ENCODE data around the gene RNF186.
A peak's percentile ranks its signal among the peaks of the same experiment; 100 is the strongest.

The RNF186 gene

DNA sequence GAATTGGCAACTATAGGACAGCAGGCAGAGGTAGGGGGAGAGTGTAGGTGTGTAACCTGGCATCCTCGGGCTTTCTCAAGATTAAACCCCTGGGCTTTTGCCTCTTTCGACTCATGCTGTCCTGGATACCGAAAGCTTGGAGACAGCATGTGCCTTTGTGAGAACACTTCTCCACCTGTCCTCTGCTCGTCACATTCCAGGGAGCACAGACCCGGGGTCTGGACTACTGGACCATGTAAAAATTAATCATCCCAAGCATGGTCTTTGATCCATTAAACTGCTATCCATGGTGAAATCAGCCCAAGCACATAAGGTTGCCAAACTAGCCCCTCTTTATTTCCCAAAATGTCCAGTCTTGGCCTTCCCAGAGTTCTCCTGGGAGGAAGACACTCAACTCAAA lies 9.0 kb upstream of the RNF186 start:
- no peak overlapping the region for H2BK15ac ChIP-seq (ENCODE audit: low read length)
- no CpG with 5 or more reads among the region's 5 CpGs for WGBS, 2 donors (ENCODE audit: extremely low coverage in 2 of 2, insufficient read length in 2 of 2, insufficient replicate concordance in 1 of 2)
- no peak overlapping the region for H4K8ac ChIP-seq (ENCODE audit: low read depth, low read length)
- no peak overlapping the region for H3K4me2 ChIP-seq (ENCODE audit: insufficient read depth, low read length, poor library complexity, severe bottlenecking)
- peaks cover 0 to 3% (median 0%) of the 10 kb centered on the region in 3 experiments for H3K27me3 ChIP-seq (ENCODE audit: control insufficient read depth in 3 of 3, insufficient read depth in 3 of 3, low read depth in 1 of 3, low read length in 3 of 3)
- H2BK5ac ChIP-seq (ENCODE audit: low read length), result no peak overlapping the region
- H3K4ac ChIP-seq (ENCODE audit: low read length), result no peak overlapping the region
- no peaks in the 10 kb centered on the region for H3K79me1 ChIP-seq (ENCODE audit: low read depth, low read length)
- DNase-seq (ENCODE audit: low spot score), result no peak
- H3K36me3 ChIP-seq (replicated peaks in 1 of 2; ENCODE audit: control insufficient read depth in 2 of 2, insufficient read depth in 2 of 2, low read length in 2 of 2), result no peaks in the 10 kb centered on the region
- no peak overlapping the region for H2AFZ ChIP-seq (ENCODE audit: low read length)
- no peaks in the 10 kb centered on the region for H3K9me3 ChIP-seq (replicated peaks in 1 of 2; ENCODE audit: control insufficient read depth in 2 of 2, insufficient read depth in 1 of 2, low read depth in 1 of 2, low read length in 2 of 2)
- no peak overlapping the region for H3K14ac ChIP-seq (ENCODE audit: low read length)
- no peaks in the 10 kb centered on the region for H3K4me1 ChIP-seq (ENCODE audit: control insufficient read depth in 2 of 2, insufficient read depth in 1 of 2, low read depth in 1 of 2, low read length in 2 of 2)
- no peak overlapping the region for H2AK5ac ChIP-seq (ENCODE audit: low read depth, low read length)
- H3K27ac ChIP-seq (replicated peaks; ENCODE audit: low read length), result no peak overlapping the region
- H2BK12ac ChIP-seq (ENCODE audit: low read length), result no peak overlapping the region
- H3K9ac ChIP-seq (ENCODE audit: low read depth, low read length, poor library complexity), result no peak overlapping the region
- no peak overlapping the region for H3K18ac ChIP-seq (ENCODE audit: low read length)
- no peak overlapping the region for H2BK120ac ChIP-seq (ENCODE audit: low read depth, low read length)
- no peak overlapping the region for H4K91ac ChIP-seq (ENCODE audit: low read depth, low read length, poor library complexity)
- no peak overlapping the region for H3K4me3 ChIP-seq (ENCODE audit: low read length in 2 of 2)
- no peak overlapping the region for H3K23ac ChIP-seq (ENCODE audit: low read depth, low read length, poor library complexity)

DNA sequence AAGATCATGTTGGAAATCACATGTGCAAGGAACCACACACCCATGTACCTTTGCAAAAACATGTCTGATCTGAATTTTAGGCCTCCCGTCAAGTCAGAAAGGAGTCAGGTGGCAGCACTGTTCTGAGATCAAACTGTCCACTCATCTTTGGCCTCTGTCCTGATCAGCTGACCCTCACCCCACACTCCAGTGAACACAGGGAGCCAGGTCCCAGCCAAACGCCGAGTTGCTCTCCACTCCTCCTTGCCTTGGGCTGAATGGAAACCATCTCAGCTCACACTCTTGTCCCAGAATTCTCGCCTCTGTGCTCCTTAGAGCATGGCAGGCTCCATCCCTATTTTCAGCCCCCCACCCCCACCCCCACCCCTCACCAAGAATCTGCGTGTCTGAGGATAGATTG lies 4.6 kb upstream of the RNF186 start:
- Histone ChIP-seq H3K14ac (ENCODE audit: low read length) (no peak overlapping the region), H3K4me1 (ENCODE audit: control insufficient read depth in 2 of 2, insufficient read depth in 1 of 2, low read depth in 1 of 2, low read length in 2 of 2) (no peaks in the 10 kb centered on the region), H2BK120ac (ENCODE audit: low read depth, low read length) (no peak overlapping the region), H2AFZ (ENCODE audit: low read length) (no peak overlapping the region), H4K91ac (ENCODE audit: low read depth, low read length, poor library complexity) (no peak overlapping the region), H4K8ac (ENCODE audit: low read depth, low read length) (no peak overlapping the region), H3K23ac (ENCODE audit: low read depth, low read length, poor library complexity) (no peak overlapping the region), H3K36me3 (replicated peaks in 1 of 2; ENCODE audit: control insufficient read depth in 2 of 2, insufficient read depth in 2 of 2, low read length in 2 of 2) (no peaks in the 10 kb centered on the region), H3K27ac (replicated peaks; ENCODE audit: low read length) (no peak overlapping the region), H3K4me3 (ENCODE audit: low read length in 2 of 2) (no peak overlapping the region), H2AK5ac (ENCODE audit: low read depth, low read length) (no peak overlapping the region), H3K4me2 (ENCODE audit: insufficient read depth, low read length, poor library complexity, severe bottlenecking) (no peak overlapping the region), H3K4ac (ENCODE audit: low read length) (no peak overlapping the region), H3K27me3 (ENCODE audit: control insufficient read depth in 3 of 3, insufficient read depth in 3 of 3, low read depth in 1 of 3, low read length in 3 of 3) (peaks cover 0 to 38% (median 0%) of the 10 kb centered on the region in 3 experiments), H2BK5ac (ENCODE audit: low read length) (no peak overlapping the region), H3K9me3 (replicated peaks in 1 of 2; ENCODE audit: control insufficient read depth in 2 of 2, insufficient read depth in 1 of 2, low read depth in 1 of 2, low read length in 2 of 2) (no peaks in the 10 kb centered on the region), H2BK12ac (ENCODE audit: low read length) (no peak overlapping the region), H2BK15ac (ENCODE audit: low read length) (no peak overlapping the region), H3K9ac (ENCODE audit: low read depth, low read length, poor library complexity) (no peak overlapping the region), H3K18ac (ENCODE audit: low read length) (no peak overlapping the region), H3K79me1 (ENCODE audit: low read depth, low read length) (no peaks in the 10 kb centered on the region)
- DNase-seq (ENCODE audit: low spot score), result no peak
- no CpG with 5 or more reads among the region's 5 CpGs for WGBS, 2 donors (ENCODE audit: extremely low coverage in 2 of 2, insufficient read length in 2 of 2, insufficient replicate concordance in 1 of 2)

DNA sequence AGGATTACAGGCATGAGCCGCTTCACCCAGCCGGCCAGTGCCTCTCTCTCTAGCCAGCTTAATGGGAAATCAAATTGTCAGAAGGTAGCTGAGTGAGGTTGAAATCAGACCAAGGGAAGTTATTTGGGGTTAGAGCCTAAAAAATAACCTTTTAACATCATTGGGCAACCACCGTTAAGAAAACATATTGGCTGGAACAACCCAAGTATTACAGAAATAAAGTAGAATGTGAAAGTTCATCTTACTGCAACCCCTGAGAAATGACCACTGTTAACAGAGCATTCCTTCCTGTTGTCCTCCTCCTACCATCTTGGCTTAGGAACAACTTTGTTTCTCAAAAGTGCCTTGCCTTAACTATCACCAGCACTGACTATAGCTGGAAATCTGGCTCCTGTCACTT lies 3.2 kb upstream of the RNF186 start:
- Histone ChIP-seq H4K8ac (ENCODE audit: low read depth, low read length) (no peak overlapping the region), H3K9ac (ENCODE audit: low read depth, low read length, poor library complexity) (no peak overlapping the region), H2AFZ (ENCODE audit: low read length) (no peak overlapping the region), H4K91ac (ENCODE audit: low read depth, low read length, poor library complexity) (no peak overlapping the region), H3K4me2 (ENCODE audit: insufficient read depth, low read length, poor library complexity, severe bottlenecking) (no peak overlapping the region), H2BK15ac (ENCODE audit: low read length) (no peak overlapping the region), H3K23ac (ENCODE audit: low read depth, low read length, poor library complexity) (no peak overlapping the region), H3K27me3 (ENCODE audit: control insufficient read depth in 3 of 3, insufficient read depth in 3 of 3, low read depth in 1 of 3, low read length in 3 of 3) (peaks cover 0 to 50% (median 0%) of the 10 kb centered on the region in 3 experiments), H3K4me3 (ENCODE audit: low read length in 2 of 2) (no peak overlapping the region), H2BK120ac (ENCODE audit: low read depth, low read length) (no peak overlapping the region), H2BK12ac (ENCODE audit: low read length) (no peak overlapping the region), H2AK5ac (ENCODE audit: low read depth, low read length) (no peak overlapping the region), H3K18ac (ENCODE audit: low read length) (no peak overlapping the region), H3K9me3 (replicated peaks in 1 of 2; ENCODE audit: control insufficient read depth in 2 of 2, insufficient read depth in 1 of 2, low read depth in 1 of 2, low read length in 2 of 2) (no peaks in the 10 kb centered on the region), H3K27ac (replicated peaks; ENCODE audit: low read length) (no peak overlapping the region), H3K14ac (ENCODE audit: low read length) (no peak overlapping the region), H3K4ac (ENCODE audit: low read length) (no peak overlapping the region), H2BK5ac (ENCODE audit: low read length) (no peak overlapping the region), H3K36me3 (replicated peaks in 1 of 2; ENCODE audit: control insufficient read depth in 2 of 2, insufficient read depth in 2 of 2, low read length in 2 of 2) (no peaks in the 10 kb centered on the region), H3K79me1 (ENCODE audit: low read depth, low read length) (no peaks in the 10 kb centered on the region), H3K4me1 (ENCODE audit: control insufficient read depth in 2 of 2, insufficient read depth in 1 of 2, low read depth in 1 of 2, low read length in 2 of 2) (no peaks in the 10 kb centered on the region)
- no peak for DNase-seq (ENCODE audit: low spot score)
- no CpG with 5 or more reads among the region's 3 CpGs for WGBS, 2 donors (ENCODE audit: extremely low coverage in 2 of 2, insufficient read length in 2 of 2, insufficient replicate concordance in 1 of 2)

DNA sequence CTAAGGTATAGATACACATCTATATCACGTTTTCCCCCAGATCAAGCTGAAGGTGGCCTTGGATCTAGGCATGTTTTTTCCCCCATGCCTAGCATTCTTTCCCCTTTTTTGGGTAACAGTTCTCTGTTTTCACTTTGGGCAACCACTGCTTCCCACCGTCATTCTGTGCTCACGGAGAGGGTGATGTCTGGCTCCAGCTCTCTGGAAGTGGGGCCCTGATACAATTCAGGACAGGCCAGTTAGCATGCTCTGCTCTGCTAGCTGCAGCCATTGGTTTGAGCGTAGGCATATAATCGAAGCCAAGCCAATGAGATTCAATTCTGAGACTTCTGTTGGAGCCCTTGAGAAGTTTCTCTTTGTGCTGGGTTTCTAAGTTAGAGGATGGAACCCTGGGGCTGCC lies 2.1 kb upstream of the RNF186 start:
- Histone ChIP-seq H2BK12ac (ENCODE audit: low read length) (no peak overlapping the region), H2AFZ (ENCODE audit: low read length) (no peak overlapping the region), H2BK5ac (ENCODE audit: low read length) (no peak overlapping the region), H3K27ac (replicated peaks; ENCODE audit: low read length) (no peak overlapping the region), H3K27me3 (ENCODE audit: control insufficient read depth in 3 of 3, insufficient read depth in 3 of 3, low read depth in 1 of 3, low read length in 3 of 3) (peaks cover 0 to 51% (median 0%) of the 10 kb centered on the region in 3 experiments), H3K79me1 (ENCODE audit: low read depth, low read length) (no peaks in the 10 kb centered on the region), H3K9me3 (replicated peaks in 1 of 2; ENCODE audit: control insufficient read depth in 2 of 2, insufficient read depth in 1 of 2, low read depth in 1 of 2, low read length in 2 of 2) (no peaks in the 10 kb centered on the region), H3K4me2 (ENCODE audit: insufficient read depth, low read length, poor library complexity, severe bottlenecking) (no peak overlapping the region), H2BK120ac (ENCODE audit: low read depth, low read length) (no peak overlapping the region), H3K4me1 (ENCODE audit: control insufficient read depth in 2 of 2, insufficient read depth in 1 of 2, low read depth in 1 of 2, low read length in 2 of 2) (no peaks in the 10 kb centered on the region), H3K36me3 (replicated peaks in 1 of 2; ENCODE audit: control insufficient read depth in 2 of 2, insufficient read depth in 2 of 2, low read length in 2 of 2) (no peaks in the 10 kb centered on the region), H3K18ac (ENCODE audit: low read length) (no peak overlapping the region), H4K91ac (ENCODE audit: low read depth, low read length, poor library complexity) (no peak overlapping the region), H2BK15ac (ENCODE audit: low read length) (no peak overlapping the region), H3K4ac (ENCODE audit: low read length) (no peak overlapping the region), H2AK5ac (ENCODE audit: low read depth, low read length) (no peak overlapping the region), H3K4me3 (ENCODE audit: low read length in 2 of 2) (no peak overlapping the region), H3K14ac (ENCODE audit: low read length) (peak overlapping the region; percentile 64), H3K23ac (ENCODE audit: low read depth, low read length, poor library complexity) (no peak overlapping the region), H4K8ac (ENCODE audit: low read depth, low read length) (no peak overlapping the region), H3K9ac (ENCODE audit: low read depth, low read length, poor library complexity) (no peak overlapping the region)
- no CpG with 5 or more reads among the region's 5 CpGs for WGBS, 2 donors (ENCODE audit: extremely low coverage in 2 of 2, insufficient read length in 2 of 2, insufficient replicate concordance in 1 of 2)
- DNase-seq (ENCODE audit: low spot score), result no peak

Data from neuronal stem cell (in vitro differentiated cells).